GM12878 (cell line): Measurements from ENCODE around the gene RAD51B.

Experiments used
- CHD2 ChIP-seq: IDR thresholded peaks from 2 replicates; pipeline ENCODE4 v1.6.1; 2011; ENCODE audit warnings: low read depth, low read length, improper control_type of control experiment, borderline replicate concordance
- CTCF ChIP-seq, 3 experiments: IDR thresholded peaks in 2 of 3; conservative IDR thresholded peaks in 1 of 3; 2 replicates each; pipeline ENCODE4 v1.5.1; 2011; ENCODE audit warnings: low read depth in 3 of 3, low read length in 3 of 3, mild to moderate bottlenecking in 3 of 3, control low read depth in 2 of 3, moderate library complexity in 2 of 3, inconsistent platforms in 1 of 3, mixed read lengths in 1 of 3; ENCODE audit not compliant: control insufficient read depth in 2 of 3, insufficient read depth in 1 of 3; ENCODE audit errors: extremely low read depth in 1 of 3
- MEF2A ChIP-seq: IDR thresholded peaks from 2 replicates; pipeline ENCODE4 v1.6.1; 2011; ENCODE audit warnings: low read depth, mild to moderate bottlenecking, low read length, moderate library complexity; ENCODE audit not compliant: insufficient read depth
- MYC ChIP-seq: IDR thresholded peaks from 2 replicates; pipeline ENCODE4 v1.6.1; 2011; ENCODE audit warnings: mild to moderate bottlenecking, low read length, moderate library complexity, inconsistent platforms; ENCODE audit not compliant: insufficient read depth, insufficient replicate concordance, insufficient read length, severe bottlenecking
- USF1 ChIP-seq: IDR thresholded peaks from 2 replicates; pipeline ENCODE4 v1.6.1; 2011; ENCODE audit warnings: borderline replicate concordance, low read depth, mild to moderate bottlenecking, moderate library complexity, mixed read lengths, low read length; ENCODE audit not compliant: insufficient read depth; ENCODE audit errors: extremely low read length

GRCh38 chr14:67984274-67984673, 164.7 kb downstream of the RAD51B start:
- TF ChIP-seq USF1: no peak
- TF ChIP-seq CTCF (IDR thresholded peaks at IDR 0.05 in 2 of 3, conservative IDR thresholded peaks at IDR 0.05 in 1 of 3; ENCODE audit: control insufficient read depth in 2 of 3, extremely low read depth in 1 of 3, insufficient read depth in 1 of 3, low read depth in 3 of 3, low read length in 3 of 3): no peak
- no peak for TF ChIP-seq CHD2
- TF ChIP-seq MYC: no peak
- TF ChIP-seq MEF2A: no peak
